GF-D8 (cell line): ENCODE results near the gene ATP5ME.

Experiments
- DNase-seq: peaks from one replicate; lab custom pipeline; 2025; lab: John Stamatoyannopoulos, UW

Gene ATP5ME

GRCh38 chr4:666822-667544 lies 7.1 kb downstream of the ATP5ME start:
- DNase-seq, result no peak

- no peak for DNase-seq
These were observed 7.7 kb downstream of the ATP5ME start for GRCh38 chr4:666436-666810.

GRCh38 chr4:665751-666435 lies 8.2 kb downstream of the ATP5ME start:
- no peak for DNase-seq

GRCh38 chr4:665381-665750 lies 8.7 kb downstream of the ATP5ME start:
- DNase-seq, result no peak

GRCh38 chr4:664713-665231 lies 9.3 kb downstream of the ATP5ME start:
- DNase-seq, result no peak

- DNase-seq, result no peak
These were observed 10.3 kb downstream of the ATP5ME start for GRCh38 chr4:663438-664428.

- DNase-seq, result no peak
These were observed 11.0 kb downstream of the ATP5ME start for GRCh38 chr4:663046-663437.

GRCh38 chr4:661881-662761 lies 12.0 kb downstream of the ATP5ME start:
- no peak for DNase-seq

GRCh38 chr4:661231-661630 lies 12.8 kb downstream of the ATP5ME start:
- DNase-seq, result no peak

- DNase-seq, result no peak
These were observed 13.7 kb downstream of the ATP5ME start for GRCh38 chr4:660401-660800.

- DNase-seq, result no peak
These were observed 14.2 kb downstream of the ATP5ME start for GRCh38 chr4:659851-660250.

- DNase-seq, result no peak
These were observed 15.1 kb downstream of the ATP5ME start for GRCh38 chr4:658681-659667.

- DNase-seq, result no peak
These were observed 16.0 kb downstream of the ATP5ME start for GRCh38 chr4:657834-658667.

- DNase-seq, result no peak
These were observed 16.7 kb downstream of the ATP5ME start for GRCh38 chr4:657338-657833.

GRCh38 chr4:656436-657337 lies 17.4 kb downstream of the ATP5ME start:
- DNase-seq, result no peak

GRCh38 chr4:655464-656151 lies 18.5 kb downstream of the ATP5ME start:
- no peak for DNase-seq

- DNase-seq, result no peak
These were observed 19.1 kb downstream of the ATP5ME start for GRCh38 chr4:654871-655463.
